ENCODE measurements around the gene RPS25. TPM values are rescaled to one million over a fixed set of nuclear protein-coding genes. Genes with fewer than 3 reads are reported as not detected.

Gene RPS25
- total RNA-seq, 1 experiment from 2014 or later: 1,176 TPM

DNA sequence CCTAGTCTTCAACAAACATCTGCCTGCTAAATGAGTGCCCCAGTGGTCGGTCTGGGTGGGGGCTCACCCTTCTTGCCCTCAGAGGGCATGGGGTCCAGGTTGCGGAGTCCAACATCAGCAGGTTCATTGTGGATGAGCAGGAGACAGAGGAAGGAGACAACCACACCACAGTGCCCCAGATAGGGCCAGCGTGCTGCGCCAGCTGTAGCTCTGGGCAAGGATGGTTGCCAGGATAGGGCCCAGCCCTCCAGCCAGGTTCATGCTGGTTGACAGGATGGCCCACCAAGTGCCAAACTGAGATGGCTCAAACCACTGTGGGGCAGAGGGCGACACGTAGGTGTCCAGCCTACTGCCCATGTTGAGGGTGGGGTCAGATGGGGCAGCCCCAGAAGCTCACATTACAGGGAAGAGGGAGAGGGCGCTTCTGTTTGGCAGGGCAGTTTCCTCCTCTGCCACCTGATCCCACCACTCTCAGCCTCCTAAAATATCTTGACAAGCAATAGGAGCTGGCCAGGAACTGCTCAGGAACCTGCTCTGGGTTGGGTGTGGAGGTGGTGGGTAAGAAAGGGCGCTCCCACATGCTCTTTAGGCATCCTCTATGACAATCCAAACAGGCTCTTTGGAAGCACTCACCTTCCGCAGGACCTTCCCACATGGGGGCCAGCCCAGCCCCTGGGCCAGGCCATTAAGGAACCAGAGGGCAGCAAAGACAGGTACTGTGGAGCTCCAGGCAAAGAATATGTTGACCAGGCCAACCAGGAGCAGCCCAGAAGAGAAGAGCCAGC lies 9.6 kb upstream of the RPS25 start:
- no peak for DNase-seq (ENCODE audit: low spot score)
- Histone ChIP-seq H3K36me3 (ENCODE audit: insufficient read depth, low read length, poor library complexity, severe bottlenecking) (peaks cover 54% of the 10 kb centered on the region), H3K27me3 (replicated peaks; ENCODE audit: insufficient read depth, low read depth, low read length, poor library complexity) (no peaks in the 10 kb centered on the region), H3K4me3 (ENCODE audit: low read depth, low read length, poor library complexity, severe bottlenecking) (no peak overlapping the region), H3K27ac (ENCODE audit: low read depth, low read length, poor library complexity, severe bottlenecking) (no peak overlapping the region), H3K9me3 (ENCODE audit: low read depth, low read length, poor library complexity, severe bottlenecking) (no peaks in the 10 kb centered on the region), H3K4me1 (ENCODE audit: insufficient read depth, low read length, poor library complexity, severe bottlenecking) (peaks cover 13% of the 10 kb centered on the region)
- ChIA-PET POLR2A (ENCODE audit: low non-redundant PET) (no interaction called here), CTCF (no interaction called here)
- BruUV-seq (replicated peaks): no TSS peak
- TF ChIP-seq EZH2 (IDR thresholded peaks at IDR 0.05; ENCODE audit: borderline replicate concordance, low read depth, low read length, poor library complexity, severe bottlenecking) (no peak), CTCF (conservative IDR thresholded peaks at IDR 0.05; ENCODE audit: low read depth, low read length) (no peak)
- intact Hi-C loops (cut with micrococcal nuclease; ENCODE audit: unreplicated experiment): no loop called here

DNA sequence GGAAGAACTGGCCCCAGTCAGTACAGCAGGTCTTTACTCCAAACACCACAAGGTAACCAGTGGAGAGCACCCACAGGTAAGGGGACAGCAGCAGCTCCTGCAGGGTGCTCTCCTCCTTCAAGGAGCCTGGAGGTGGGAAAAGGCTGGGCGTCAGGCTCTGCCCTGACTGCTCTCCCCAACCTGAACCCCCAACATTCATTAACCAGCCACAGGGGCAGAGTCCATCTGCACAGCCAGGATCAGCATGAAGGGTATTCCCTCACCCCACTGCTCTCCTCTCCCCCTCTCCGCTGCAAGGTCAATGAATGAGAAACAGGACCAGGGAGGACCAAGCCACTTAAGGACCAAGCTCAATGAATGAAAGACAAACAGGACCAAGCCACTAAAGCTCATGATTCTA lies 8.8 kb upstream of the RPS25 start:
- Histone ChIP-seq H3K27me3 (replicated peaks; ENCODE audit: insufficient read depth, low read depth, low read length, poor library complexity) (no peaks in the 10 kb centered on the region), H3K4me1 (ENCODE audit: insufficient read depth, low read length, poor library complexity, severe bottlenecking) (peaks cover 13% of the 10 kb centered on the region), H3K9me3 (ENCODE audit: low read depth, low read length, poor library complexity, severe bottlenecking) (no peaks in the 10 kb centered on the region), H3K36me3 (ENCODE audit: insufficient read depth, low read length, poor library complexity, severe bottlenecking) (peaks cover 60% of the 10 kb centered on the region), H3K27ac (ENCODE audit: low read depth, low read length, poor library complexity, severe bottlenecking) (no peak overlapping the region), H3K4me3 (ENCODE audit: low read depth, low read length, poor library complexity, severe bottlenecking) (no peak overlapping the region)
- TF ChIP-seq CTCF (conservative IDR thresholded peaks at IDR 0.05; ENCODE audit: low read depth, low read length) (no peak), EZH2 (IDR thresholded peaks at IDR 0.05; ENCODE audit: borderline replicate concordance, low read depth, low read length, poor library complexity, severe bottlenecking) (no peak)
- POLR2A ChIA-PET (ENCODE audit: low non-redundant PET): no interaction called here
- intact Hi-C loops (cut with micrococcal nuclease; ENCODE audit: unreplicated experiment): no loop called here
- no TSS peak for BruUV-seq (replicated peaks)
- CTCF ChIA-PET: no interaction called here
- no peak for DNase-seq (ENCODE audit: low spot score)

- Histone ChIP-seq H3K4me1 (ENCODE audit: insufficient read depth, low read length, poor library complexity, severe bottlenecking) (peaks cover 13% of the 10 kb centered on the region), H3K27ac (ENCODE audit: low read depth, low read length, poor library complexity, severe bottlenecking) (no peak overlapping the region), H3K4me3 (ENCODE audit: low read depth, low read length, poor library complexity, severe bottlenecking) (no peak overlapping the region), H3K9me3 (ENCODE audit: low read depth, low read length, poor library complexity, severe bottlenecking) (no peaks in the 10 kb centered on the region), H3K36me3 (ENCODE audit: insufficient read depth, low read length, poor library complexity, severe bottlenecking) (peaks cover 68% of the 10 kb centered on the region), H3K27me3 (replicated peaks; ENCODE audit: insufficient read depth, low read depth, low read length, poor library complexity) (no peaks in the 10 kb centered on the region)
- intact Hi-C loops (cut with micrococcal nuclease; ENCODE audit: unreplicated experiment): no loop called here
- DNase-seq (ENCODE audit: low spot score): no peak
- CTCF ChIA-PET: no interaction called here
- no peak for TF ChIP-seq CTCF (conservative IDR thresholded peaks at IDR 0.05; ENCODE audit: low read depth, low read length)
- TF ChIP-seq EZH2 (IDR thresholded peaks at IDR 0.05; ENCODE audit: borderline replicate concordance, low read depth, low read length, poor library complexity, severe bottlenecking): no peak
- no TSS peak for BruUV-seq (replicated peaks)
- POLR2A ChIA-PET (ENCODE audit: low non-redundant PET): no interaction called here
These were observed 8.0 kb upstream of the RPS25 start for GRCh38 chr11:119025978-119026766.

Measured in A673 (cell line).